GM23338 (cell line): Measurements from ENCODE around the gene CHRNB2. TPM values are rescaled to one million over a fixed set of nuclear protein-coding genes. Genes with fewer than 3 reads are reported as not detected.

Experiments
- ATAC-seq: fragments of 200-7000 bp; cut with Tn5 transposase; 3 replicates; pipeline ENCODE4 v1.9.1; 2020
- DNase-seq: peaks from one replicate; pipeline ENCODE4 v3.0.0-alpha.2; 2015; ENCODE audit warnings: low spot score
- H2AFZ ChIP-seq: fragments of 200-600 bp; sonication (generic); 2 replicates; pipeline ENCODE4 v1.8.0; 2016; ENCODE audit warnings: antibody characterized with exemption, mild to moderate bottlenecking, moderate library complexity
- H3F3A ChIP-seq: fragments of 200-600 bp; sonication (generic); replicated peaks from 2 replicates; pipeline ENCODE4 v1.8.0; 2017; ENCODE audit warnings: antibody characterized with exemption, mixed run types, low read depth
- H3K27ac ChIP-seq: fragments of 200-600 bp; sonication (generic); 2 replicates; pipeline ENCODE4 v1.6.1; 2016; ENCODE audit warnings: low read depth
- H3K27me3 ChIP-seq: fragments of 200-600 bp; sonication (generic); 2 replicates; pipeline ENCODE4 v1.8.0; 2016; ENCODE audit warnings: mild to moderate bottlenecking, mixed run types, moderate library complexity; ENCODE audit not compliant: insufficient read depth
- H3K36me3 ChIP-seq: fragments of 200-600 bp; sonication (generic); 2 replicates; pipeline ENCODE4 v1.8.0; 2016; ENCODE audit warnings: mild to moderate bottlenecking; ENCODE audit not compliant: insufficient read depth
- H3K4me1 ChIP-seq: fragments of 200-600 bp; sonication (generic); 2 replicates; pipeline ENCODE4 v1.8.0; 2016; ENCODE audit warnings: mild to moderate bottlenecking, moderate library complexity; ENCODE audit not compliant: insufficient read depth
- H3K4me2 ChIP-seq: fragments of 200-600 bp; sonication (generic); 2 replicates; pipeline ENCODE4 v1.7.1; 2017; ENCODE audit warnings: mixed run types
- H3K4me3 ChIP-seq: fragments of 200-600 bp; sonication (generic); 2 replicates; pipeline ENCODE4 v1.6.1; 2016; ENCODE audit warnings: mixed run types
- H3K79me2 ChIP-seq: fragments of 200-600 bp; sonication (generic); replicated peaks from 2 replicates; pipeline ENCODE4 v1.8.0; 2017; ENCODE audit warnings: mild to moderate bottlenecking; ENCODE audit not compliant: insufficient read depth
- H3K9me2 ChIP-seq: fragments of 200-600 bp; sonication (generic); 2 replicates; pipeline ENCODE4 v1.8.0; 2017; ENCODE audit not compliant: insufficient read depth
- H4K20me1 ChIP-seq: fragments of 200-600 bp; sonication (generic); replicated peaks from 2 replicates; pipeline ENCODE4 v1.8.0; 2017; ENCODE audit warnings: mild to moderate bottlenecking; ENCODE audit not compliant: insufficient read depth
- H3K27ac Mint-ChIP-seq: 2 replicates; pipeline ENCODE4 v1.8.0; 2020; ENCODE audit warnings: inconsistent platforms, mild to moderate bottlenecking, moderate library complexity, mixed read lengths
- H3K27me3 Mint-ChIP-seq: 3 replicates; pipeline ENCODE4 v1.8.0; 2022; ENCODE audit warnings: low read depth, mild to moderate bottlenecking, moderate library complexity, mixed read lengths, inconsistent platforms; ENCODE audit not compliant: insufficient read depth, poor library complexity
- H3K36me3 Mint-ChIP-seq: 3 replicates; pipeline ENCODE4 v1.8.0; 2021; ENCODE audit warnings: low read depth, mild to moderate bottlenecking, inconsistent platforms, moderate library complexity, mixed read lengths
- H3K4me1 Mint-ChIP-seq: 3 replicates; pipeline ENCODE4 v1.8.0; 2020; ENCODE audit warnings: mild to moderate bottlenecking, inconsistent platforms, mixed read lengths
- H3K4me3 Mint-ChIP-seq: 3 replicates; pipeline ENCODE4 v1.8.0; 2021; ENCODE audit warnings: moderate library complexity, mild to moderate bottlenecking, inconsistent platforms, mixed read lengths
- H3K9me3 Mint-ChIP-seq: 3 replicates; pipeline ENCODE4 v1.8.0; 2020; ENCODE audit warnings: moderate library complexity, mild to moderate bottlenecking, inconsistent platforms, mixed read lengths
- CREB1 ChIP-seq: fragments of 250-450 bp; sonication (Bioruptor Pico); IDR thresholded peaks from 2 replicates; pipeline ENCODE4 v1.5.0; 2020; ENCODE audit warnings: low read depth, mild to moderate bottlenecking, moderate library complexity
- EZH2 ChIP-seq: fragments of 200-600 bp; sonication (generic); IDR thresholded peaks from one replicate; pipeline ENCODE4 v1.8.0; 2017; ENCODE audit warnings: antibody characterized with exemption, mild to moderate bottlenecking, low read depth; ENCODE audit not compliant: unreplicated experiment
- EZH2phosphoT487 ChIP-seq: fragments of 200-600 bp; sonication (generic); IDR thresholded peaks from one replicate; pipeline ENCODE4 v1.8.1; 2018; ENCODE audit warnings: antibody characterized with exemption; ENCODE audit not compliant: unreplicated experiment
- JUNB ChIP-seq: IDR thresholded peaks from one replicate; pipeline ENCODE4 v1.6.1; 2016; ENCODE audit warnings: antibody characterized with exemption; ENCODE audit not compliant: unreplicated experiment
- NANOG ChIP-seq: IDR thresholded peaks from 2 replicates; pipeline ENCODE4 v1.6.1; 2016; ENCODE audit warnings: antibody characterized with exemption, borderline replicate concordance
- POLR2AphosphoS5 ChIP-seq: IDR thresholded peaks from 2 replicates; pipeline ENCODE4 v1.6.1; 2016; ENCODE audit warnings: antibody characterized with exemption, low read depth
- STAT1 ChIP-seq: IDR thresholded peaks from one replicate; pipeline ENCODE4 v1.6.1; 2016; ENCODE audit warnings: antibody characterized with exemption; ENCODE audit not compliant: unreplicated experiment
- ZNF114 ChIP-seq: fragments of 250-450 bp; sonication (Bioruptor Pico); IDR thresholded peaks from 2 replicates; pipeline ENCODE4 v1.5.0; 2020; ENCODE audit warnings: mild to moderate bottlenecking, moderate library complexity
- ZNF331 ChIP-seq: fragments of 250-450 bp; sonication (Bioruptor Pico); IDR thresholded peaks from 2 replicates; pipeline ENCODE4 v1.5.0; 2020; ENCODE audit warnings: low read depth, mild to moderate bottlenecking, moderate library complexity
- polyA plus RNA-seq: library from polyadenylated mRNA; unstranded; fragments of >200 nt; fragmentation: Nextera tagmentation; extraction: Ambion mirVana; gene quantifications from 2 replicates; pipeline ENCODE4 v1.2.1, GENCODE V29; 2016
- total RNA-seq: library from RNA; depleted of rRNA; stranded (reverse); fragments of >200 nt; shearing (Covaris generic); gene quantifications from 2 replicates; pipeline ENCODE4 v1.2.3, GENCODE V29; 2014
- TF ChIP-seq, protein P1 (sequence below): IDR thresholded peaks from one replicate; pipeline ENCODE4 v1.6.1; 2018; ENCODE audit warnings: antibody characterized with exemption; ENCODE audit not compliant: unreplicated experiment
- TF ChIP-seq, protein P2 (sequence below): fragments of 250-450 bp; sonication (Bioruptor Pico); IDR thresholded peaks from 2 replicates; pipeline ENCODE4 v1.5.0; 2020; ENCODE audit warnings: mild to moderate bottlenecking, moderate library complexity
- TF ChIP-seq, protein P3 (sequence below), 2 experiments: fragments of 200-600 bp in 1 of 2; sonication (generic) in 1 of 2; conservative IDR thresholded peaks; 2 replicates each; pipeline versions ENCODE4 v1.5.1 to v1.6.1; 2016 to 2017; ENCODE audit warnings: antibody characterized with exemption in 2 of 2, low read depth in 2 of 2, mild to moderate bottlenecking in 2 of 2, moderate library complexity in 1 of 2
- TF ChIP-seq, protein P4 (sequence below): IDR thresholded peaks from 2 replicates; pipeline ENCODE4 v1.6.1; 2016; ENCODE audit warnings: antibody characterized with exemption

CHRNB2 gene
- total and polyA plus RNA-seq, 2 experiments from 2014 or later: 0.73 to 3.6 TPM

GRCh38 chr1:154568157-154568815 is 708 bp downstream of the CHRNB2 start:
- peak overlapping the region; percentile 60 for H3K4me3 ChIP-seq
- peaks cover 7% of the 10 kb centered on the region; the same call in 1 of the 3 replicates for H3K36me3 Mint-ChIP-seq
- H3K27ac ChIP-seq: no peak overlapping the region
- no peaks in the 10 kb centered on the region for H3K36me3 ChIP-seq
- H3K4me1 ChIP-seq: peaks cover 22% of the 10 kb centered on the region
- H4K20me1 ChIP-seq: no peaks in the 10 kb centered on the region
- peaks cover 29% of the 10 kb centered on the region for H3K4me1 Mint-ChIP-seq
- H3K27me3 ChIP-seq: 0 out of 2 replicates have a peak, but pooled peaks cover 4% of the 10 kb centered on the region
- H3K79me2 ChIP-seq: no peaks in the 10 kb centered on the region
- peak; percentile 11 for DNase-seq
- H3K27ac Mint-ChIP-seq: no peak overlapping the region
- H2AFZ ChIP-seq: peak overlapping the region; percentile 96
- no peaks in the 10 kb centered on the region for H3K9me2 ChIP-seq
- no peak for ATAC-seq
- TF ChIP-seq EZH2 (no peak), STAT1 (no peak), JUNB (no peak), POLR2AphosphoS5 (no peak), CREB1 (CRISPR knock-in tag) (no peak), NANOG (no peak), ZNF114 (CRISPR knock-in tag) (no peak), ZNF331 (CRISPR knock-in tag) (no peak), EZH2phosphoT487 (no peak)
- TF ChIP-seq, protein P1, sequence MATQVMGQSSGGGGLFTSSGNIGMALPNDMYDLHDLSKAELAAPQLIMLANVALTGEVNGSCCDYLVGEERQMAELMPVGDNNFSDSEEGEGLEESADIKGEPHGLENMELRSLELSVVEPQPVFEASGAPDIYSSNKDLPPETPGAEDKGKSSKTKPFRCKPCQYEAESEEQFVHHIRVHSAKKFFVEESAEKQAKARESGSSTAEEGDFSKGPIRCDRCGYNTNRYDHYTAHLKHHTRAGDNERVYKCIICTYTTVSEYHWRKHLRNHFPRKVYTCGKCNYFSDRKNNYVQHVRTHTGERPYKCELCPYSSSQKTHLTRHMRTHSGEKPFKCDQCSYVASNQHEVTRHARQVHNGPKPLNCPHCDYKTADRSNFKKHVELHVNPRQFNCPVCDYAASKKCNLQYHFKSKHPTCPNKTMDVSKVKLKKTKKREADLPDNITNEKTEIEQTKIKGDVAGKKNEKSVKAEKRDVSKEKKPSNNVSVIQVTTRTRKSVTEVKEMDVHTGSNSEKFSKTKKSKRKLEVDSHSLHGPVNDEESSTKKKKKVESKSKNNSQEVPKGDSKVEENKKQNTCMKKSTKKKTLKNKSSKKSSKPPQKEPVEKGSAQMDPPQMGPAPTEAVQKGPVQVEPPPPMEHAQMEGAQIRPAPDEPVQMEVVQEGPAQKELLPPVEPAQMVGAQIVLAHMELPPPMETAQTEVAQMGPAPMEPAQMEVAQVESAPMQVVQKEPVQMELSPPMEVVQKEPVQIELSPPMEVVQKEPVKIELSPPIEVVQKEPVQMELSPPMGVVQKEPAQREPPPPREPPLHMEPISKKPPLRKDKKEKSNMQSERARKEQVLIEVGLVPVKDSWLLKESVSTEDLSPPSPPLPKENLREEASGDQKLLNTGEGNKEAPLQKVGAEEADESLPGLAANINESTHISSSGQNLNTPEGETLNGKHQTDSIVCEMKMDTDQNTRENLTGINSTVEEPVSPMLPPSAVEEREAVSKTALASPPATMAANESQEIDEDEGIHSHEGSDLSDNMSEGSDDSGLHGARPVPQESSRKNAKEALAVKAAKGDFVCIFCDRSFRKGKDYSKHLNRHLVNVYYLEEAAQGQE: no peak
- TF ChIP-seq, protein P2, sequence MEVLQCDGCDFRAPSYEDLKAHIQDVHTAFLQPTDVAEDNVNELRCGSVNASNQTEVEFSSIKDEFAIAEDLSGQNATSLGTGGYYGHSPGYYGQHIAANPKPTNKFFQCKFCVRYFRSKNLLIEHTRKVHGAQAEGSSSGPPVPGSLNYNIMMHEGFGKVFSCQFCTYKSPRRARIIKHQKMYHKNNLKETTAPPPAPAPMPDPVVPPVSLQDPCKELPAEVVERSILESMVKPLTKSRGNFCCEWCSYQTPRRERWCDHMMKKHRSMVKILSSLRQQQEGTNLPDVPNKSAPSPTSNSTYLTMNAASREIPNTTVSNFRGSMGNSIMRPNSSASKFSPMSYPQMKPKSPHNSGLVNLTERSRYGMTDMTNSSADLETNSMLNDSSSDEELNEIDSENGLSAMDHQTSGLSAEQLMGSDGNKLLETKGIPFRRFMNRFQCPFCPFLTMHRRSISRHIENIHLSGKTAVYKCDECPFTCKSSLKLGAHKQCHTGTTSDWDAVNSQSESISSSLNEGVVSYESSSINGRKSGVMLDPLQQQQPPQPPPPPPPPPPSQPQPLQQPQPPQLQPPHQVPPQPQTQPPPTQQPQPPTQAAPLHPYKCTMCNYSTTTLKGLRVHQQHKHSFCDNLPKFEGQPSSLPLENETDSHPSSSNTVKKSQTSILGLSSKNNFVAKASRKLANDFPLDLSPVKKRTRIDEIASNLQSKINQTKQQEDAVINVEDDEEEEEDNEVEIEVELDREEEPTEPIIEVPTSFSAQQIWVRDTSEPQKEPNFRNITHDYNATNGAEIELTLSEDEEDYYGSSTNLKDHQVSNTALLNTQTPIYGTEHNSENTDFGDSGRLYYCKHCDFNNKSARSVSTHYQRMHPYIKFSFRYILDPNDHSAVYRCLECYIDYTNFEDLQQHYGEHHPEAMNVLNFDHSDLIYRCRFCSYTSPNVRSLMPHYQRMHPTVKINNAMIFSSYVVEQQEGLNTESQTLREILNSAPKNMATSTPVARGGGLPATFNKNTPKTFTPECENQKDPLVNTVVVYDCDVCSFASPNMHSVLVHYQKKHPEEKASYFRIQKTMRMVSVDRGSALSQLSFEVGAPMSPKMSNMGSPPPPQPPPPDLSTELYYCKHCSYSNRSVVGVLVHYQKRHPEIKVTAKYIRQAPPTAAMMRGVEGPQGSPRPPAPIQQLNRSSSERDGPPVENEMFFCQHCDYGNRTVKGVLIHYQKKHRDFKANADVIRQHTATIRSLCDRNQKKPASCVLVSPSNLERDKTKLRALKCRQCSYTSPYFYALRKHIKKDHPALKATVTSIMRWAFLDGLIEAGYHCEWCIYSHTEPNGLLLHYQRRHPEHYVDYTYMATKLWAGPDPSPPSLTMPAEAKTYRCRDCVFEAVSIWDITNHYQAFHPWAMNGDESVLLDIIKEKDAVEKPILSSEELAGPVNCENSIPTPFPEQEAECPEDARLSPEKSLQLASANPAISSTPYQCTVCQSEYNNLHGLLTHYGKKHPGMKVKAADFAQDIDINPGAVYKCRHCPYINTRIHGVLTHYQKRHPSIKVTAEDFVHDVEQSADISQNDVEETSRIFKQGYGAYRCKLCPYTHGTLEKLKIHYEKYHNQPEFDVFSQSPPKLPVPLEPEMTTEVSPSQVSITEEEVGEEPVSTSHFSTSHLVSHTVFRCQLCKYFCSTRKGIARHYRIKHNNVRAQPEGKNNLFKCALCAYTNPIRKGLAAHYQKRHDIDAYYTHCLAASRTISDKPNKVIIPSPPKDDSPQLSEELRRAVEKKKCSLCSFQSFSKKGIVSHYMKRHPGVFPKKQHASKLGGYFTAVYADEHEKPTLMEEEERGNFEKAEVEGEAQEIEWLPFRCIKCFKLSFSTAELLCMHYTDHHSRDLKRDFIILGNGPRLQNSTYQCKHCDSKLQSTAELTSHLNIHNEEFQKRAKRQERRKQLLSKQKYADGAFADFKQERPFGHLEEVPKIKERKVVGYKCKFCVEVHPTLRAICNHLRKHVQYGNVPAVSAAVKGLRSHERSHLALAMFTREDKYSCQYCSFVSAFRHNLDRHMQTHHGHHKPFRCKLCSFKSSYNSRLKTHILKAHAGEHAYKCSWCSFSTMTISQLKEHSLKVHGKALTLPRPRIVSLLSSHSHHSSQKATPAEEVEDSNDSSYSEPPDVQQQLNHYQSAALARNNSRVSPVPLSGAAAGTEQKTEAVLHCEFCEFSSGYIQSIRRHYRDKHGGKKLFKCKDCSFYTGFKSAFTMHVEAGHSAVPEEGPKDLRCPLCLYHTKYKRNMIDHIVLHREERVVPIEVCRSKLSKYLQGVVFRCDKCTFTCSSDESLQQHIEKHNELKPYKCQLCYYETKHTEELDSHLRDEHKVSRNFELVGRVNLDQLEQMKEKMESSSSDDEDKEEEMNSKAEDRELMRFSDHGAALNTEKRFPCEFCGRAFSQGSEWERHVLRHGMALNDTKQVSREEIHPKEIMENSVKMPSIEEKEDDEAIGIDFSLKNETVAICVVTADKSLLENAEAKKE: no peak
- TF ChIP-seq, protein P3, sequence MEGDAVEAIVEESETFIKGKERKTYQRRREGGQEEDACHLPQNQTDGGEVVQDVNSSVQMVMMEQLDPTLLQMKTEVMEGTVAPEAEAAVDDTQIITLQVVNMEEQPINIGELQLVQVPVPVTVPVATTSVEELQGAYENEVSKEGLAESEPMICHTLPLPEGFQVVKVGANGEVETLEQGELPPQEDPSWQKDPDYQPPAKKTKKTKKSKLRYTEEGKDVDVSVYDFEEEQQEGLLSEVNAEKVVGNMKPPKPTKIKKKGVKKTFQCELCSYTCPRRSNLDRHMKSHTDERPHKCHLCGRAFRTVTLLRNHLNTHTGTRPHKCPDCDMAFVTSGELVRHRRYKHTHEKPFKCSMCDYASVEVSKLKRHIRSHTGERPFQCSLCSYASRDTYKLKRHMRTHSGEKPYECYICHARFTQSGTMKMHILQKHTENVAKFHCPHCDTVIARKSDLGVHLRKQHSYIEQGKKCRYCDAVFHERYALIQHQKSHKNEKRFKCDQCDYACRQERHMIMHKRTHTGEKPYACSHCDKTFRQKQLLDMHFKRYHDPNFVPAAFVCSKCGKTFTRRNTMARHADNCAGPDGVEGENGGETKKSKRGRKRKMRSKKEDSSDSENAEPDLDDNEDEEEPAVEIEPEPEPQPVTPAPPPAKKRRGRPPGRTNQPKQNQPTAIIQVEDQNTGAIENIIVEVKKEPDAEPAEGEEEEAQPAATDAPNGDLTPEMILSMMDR (conservative IDR thresholded peaks at IDR 0.05; ENCODE audit: low read depth in 2 of 2): no peak
- TF ChIP-seq, protein P4, sequence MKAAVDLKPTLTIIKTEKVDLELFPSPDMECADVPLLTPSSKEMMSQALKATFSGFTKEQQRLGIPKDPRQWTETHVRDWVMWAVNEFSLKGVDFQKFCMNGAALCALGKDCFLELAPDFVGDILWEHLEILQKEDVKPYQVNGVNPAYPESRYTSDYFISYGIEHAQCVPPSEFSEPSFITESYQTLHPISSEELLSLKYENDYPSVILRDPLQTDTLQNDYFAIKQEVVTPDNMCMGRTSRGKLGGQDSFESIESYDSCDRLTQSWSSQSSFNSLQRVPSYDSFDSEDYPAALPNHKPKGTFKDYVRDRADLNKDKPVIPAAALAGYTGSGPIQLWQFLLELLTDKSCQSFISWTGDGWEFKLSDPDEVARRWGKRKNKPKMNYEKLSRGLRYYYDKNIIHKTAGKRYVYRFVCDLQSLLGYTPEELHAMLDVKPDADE: no peak
- H3K4me3 Mint-ChIP-seq: peak overlapping the region; percentile 95
- no peaks in the 10 kb centered on the region for H3K9me3 Mint-ChIP-seq
- H3K27me3 Mint-ChIP-seq: peaks cover 21% of the 10 kb centered on the region
- peak overlapping the region; percentile 91 for H3K4me2 ChIP-seq
- H3F3A ChIP-seq: peaks cover 17% of the 10 kb centered on the region
